Measurements from ENCODE around the gene FARP2.
"Not testable (repeated sequence)": the region's sequence is repeated elsewhere in the genome, so short reads cannot be mapped to it uniquely, and the experiment has no call there.

The FARP2 gene

DNA sequence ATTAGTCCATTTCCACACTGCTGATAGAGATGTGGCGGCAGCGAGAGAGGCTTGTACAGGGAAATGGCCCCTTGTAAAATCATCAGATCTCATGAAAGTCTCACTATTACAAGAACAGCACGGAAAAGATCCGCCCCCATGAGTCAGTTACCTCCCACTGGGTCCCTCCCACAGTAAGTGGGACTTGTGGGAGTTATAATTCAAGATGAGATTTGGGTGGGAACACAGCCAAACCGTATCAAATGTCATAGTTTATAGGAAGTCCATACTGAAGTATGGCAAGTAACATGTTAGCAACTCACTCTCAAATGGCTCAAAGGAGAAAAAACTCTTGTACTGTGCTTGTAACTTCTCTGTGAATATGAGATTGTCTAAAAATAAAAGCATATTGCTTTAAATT lies 56.1 kb downstream of the FARP2 start:
- no peak for DNase-seq (ENCODE audit: low read depth)

DNA sequence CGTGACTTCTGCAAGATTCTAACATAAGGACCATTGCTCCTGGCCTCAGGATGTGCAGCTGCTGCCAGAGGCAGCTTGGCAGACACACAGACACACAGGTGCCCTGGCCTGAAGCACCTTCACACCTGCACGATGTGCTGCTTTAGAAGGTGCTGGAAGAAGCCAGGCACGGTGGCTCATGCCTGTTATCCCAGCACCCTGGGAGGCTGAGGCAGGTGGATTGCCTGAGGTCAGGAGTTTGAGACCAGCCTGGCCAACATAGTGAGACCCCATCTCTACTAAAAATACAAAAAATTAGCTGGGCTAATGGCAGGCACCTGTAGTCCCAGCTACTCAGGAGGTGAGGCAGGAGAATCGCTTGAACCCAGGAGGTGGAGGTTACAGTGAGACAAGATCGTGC lies 57.4 kb downstream of the FARP2 start:
- DNase-seq (ENCODE audit: low read depth): not testable (repeated sequence)

DNA sequence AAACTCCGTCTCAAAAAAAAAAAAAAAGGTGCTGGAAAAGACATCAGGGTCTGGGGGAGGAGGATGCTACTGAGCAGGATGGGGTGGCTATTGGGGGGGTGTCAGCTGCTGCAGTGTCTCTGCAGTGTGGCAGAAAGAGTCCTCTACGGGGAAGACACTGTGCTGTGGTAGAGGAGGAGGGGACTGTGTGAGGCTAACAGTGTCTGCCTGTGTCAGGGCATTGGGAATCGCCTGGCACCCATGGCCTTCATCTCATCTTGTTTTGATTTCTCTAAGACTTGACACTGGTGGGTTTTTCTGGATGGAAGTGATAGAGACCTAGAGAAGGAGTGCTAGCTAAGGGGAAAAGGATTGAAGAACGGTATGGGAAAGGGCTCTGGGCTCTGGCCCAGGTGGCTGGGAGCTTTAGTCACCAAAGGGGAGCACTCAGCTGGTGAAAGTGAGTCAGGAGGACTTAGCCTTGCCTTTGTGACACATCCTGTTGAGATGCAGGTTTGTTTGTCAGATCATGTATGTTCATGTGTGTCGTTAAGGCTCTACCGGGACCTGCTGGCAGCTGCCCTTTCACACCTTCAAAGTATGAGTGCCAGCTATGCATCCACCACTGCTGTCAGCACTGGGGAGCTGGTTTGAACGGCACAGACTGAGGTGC lies 58.0 kb downstream of the FARP2 start:
- no peak for DNase-seq (ENCODE audit: low read depth)

DNA sequence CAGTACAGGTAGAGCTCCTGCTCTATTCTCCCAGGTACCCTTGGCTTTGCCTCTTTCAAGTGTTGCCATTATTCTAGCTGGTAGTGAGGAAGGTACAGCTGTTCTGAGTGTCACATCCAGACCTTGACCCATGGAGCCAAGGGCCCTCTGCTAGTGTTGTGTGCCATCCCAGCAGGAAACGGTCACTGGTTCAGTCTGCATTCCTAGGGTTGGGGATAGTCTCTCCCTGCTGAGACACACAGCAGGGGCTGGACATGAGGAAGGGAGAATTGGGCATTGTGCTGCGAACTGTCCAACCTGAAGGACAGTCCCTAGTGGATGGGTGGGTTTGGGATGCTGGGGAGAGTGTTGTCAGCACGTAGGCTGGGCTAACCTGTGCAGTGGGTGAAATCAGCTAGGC lies 59.1 kb downstream of the FARP2 start:
- no peak for DNase-seq (ENCODE audit: low read depth)

DNA sequence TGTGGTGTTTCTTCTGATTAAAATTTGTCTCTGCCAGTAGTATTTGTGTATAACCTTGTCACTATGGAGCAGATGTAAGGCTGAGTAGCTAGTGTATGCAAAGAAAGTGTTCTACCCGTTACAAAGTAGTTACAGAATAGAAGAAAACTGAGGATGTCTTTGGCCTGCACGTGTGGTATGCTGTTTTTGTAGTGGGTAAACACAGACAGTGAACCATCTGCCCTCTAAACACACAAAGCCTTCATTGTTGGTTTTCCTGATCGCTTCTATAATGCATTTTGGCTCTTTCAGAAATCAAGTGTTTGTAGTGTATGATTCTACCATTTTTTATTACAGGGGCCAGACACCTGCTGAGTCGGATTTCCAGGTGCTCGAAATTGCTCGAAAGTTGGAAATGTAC lies 61.5 kb downstream of the FARP2 start:
- no peak for DNase-seq (ENCODE audit: low read depth)

GRCh38 chr2:241421330-241421729 lies 65.2 kb downstream of the FARP2 start:
- DNase-seq (ENCODE audit: low read depth): no peak

DNA sequence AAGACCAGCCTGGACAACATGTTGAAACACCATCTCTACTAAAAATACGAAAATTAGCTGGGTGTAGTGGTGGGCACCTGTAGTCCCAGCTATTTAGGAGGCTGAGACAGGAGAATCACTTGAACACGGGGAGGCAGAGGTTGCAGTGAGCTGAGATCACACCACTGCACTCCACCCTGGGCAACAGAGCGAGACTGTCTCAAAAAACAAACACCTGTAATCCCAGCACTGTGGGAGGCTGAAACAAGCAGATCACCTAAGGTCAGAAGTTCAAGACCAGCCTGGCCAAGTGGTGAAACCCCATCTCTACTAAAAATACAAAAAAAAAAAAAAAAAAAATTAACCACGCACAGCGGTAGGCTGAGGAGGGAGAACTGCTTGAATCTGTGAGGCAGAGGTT lies 65.9 kb downstream of the FARP2 start:
- DNase-seq (ENCODE audit: low read depth): not testable (repeated sequence)

- DNase-seq (ENCODE audit: low read depth): no peak
These were observed 66.3 kb downstream of the FARP2 start for GRCh38 chr2:241422350-241422749.

GRCh38 chr2:241423489-241423888 lies 67.4 kb downstream of the FARP2 start:
- not testable (repeated sequence) for DNase-seq (ENCODE audit: low read depth)

GRCh38 chr2:241425368-241425767 lies 69.3 kb downstream of the FARP2 start:
- no peak for DNase-seq (ENCODE audit: low read depth)

GRCh38 chr2:241430178-241430577 lies 74.1 kb downstream of the FARP2 start:
- DNase-seq (ENCODE audit: low read depth): no peak

DNA sequence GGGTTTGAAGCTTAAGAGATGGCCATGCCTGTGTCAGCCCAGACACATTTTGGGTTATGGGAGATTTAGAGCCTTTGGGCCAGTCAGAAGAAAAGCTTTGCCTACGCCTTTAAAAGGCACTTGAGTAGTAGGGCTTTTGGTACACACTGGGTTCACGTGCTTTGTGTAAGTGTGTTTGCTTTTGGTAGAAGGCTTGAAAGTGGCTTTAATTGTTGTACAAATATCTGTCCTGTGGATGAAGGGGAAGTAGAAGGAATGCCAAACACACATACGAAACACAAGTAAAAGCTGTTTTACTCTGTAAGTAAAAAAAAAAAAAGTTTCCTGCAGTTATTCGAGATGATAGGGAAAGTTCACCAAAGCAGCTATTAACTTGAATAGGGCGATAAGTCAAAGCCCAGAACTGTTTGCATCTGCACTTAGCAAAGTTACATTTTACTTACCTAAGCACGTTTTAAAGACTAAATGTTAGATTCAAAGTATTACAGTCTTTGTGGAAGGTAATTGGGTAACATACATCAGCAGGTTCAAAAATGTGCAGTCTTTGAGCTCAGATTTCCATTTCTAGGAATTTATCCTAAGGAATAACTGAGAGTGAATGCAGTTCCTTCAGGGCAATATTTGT lies 76.9 kb downstream of the FARP2 start:
- DNase-seq (ENCODE audit: low read depth): no peak

GRCh38 chr2:241437179-241437578 lies 81.1 kb downstream of the FARP2 start:
- no peak for DNase-seq (ENCODE audit: low read depth)

- no peak for DNase-seq (ENCODE audit: low read depth)
These were observed 85.4 kb downstream of the FARP2 start for GRCh38 chr2:241441492-241441891.

DNA sequence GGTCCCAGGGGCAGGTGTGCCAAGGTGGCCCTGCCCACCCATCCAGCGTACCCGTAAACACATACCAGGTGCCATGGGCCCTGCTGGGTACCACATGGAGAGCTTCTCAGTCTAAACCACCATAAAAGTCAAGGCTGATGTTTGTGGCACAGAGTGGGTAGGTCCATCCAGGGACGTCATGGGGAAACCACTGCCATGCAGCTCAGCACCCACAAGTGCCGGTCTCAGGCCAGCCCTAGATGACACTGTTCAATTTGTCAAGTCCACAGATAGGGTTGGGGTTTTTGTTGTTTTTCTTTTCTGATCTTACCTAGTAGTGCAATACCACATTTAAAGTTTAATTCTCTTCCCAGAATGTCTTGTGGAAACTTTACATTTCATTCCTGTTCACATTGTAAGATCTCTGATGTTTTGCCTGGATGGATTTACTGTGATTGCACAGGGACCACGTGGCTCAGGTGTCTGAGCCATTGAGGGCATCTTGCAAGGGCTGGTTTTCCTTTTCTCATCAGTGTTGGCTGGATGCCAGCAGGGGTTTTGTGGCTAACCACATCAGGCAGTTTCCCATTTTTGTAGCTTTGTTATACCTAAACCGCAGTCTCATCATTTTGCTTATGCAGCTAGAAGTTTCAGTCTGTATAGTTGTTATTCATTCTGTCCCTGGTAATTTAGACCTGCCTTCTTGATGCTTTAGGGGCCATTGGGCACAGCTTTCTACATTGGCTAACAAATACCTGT lies 87.6 kb downstream of the FARP2 start:
- no peak for DNase-seq (ENCODE audit: low read depth)

- no peak for DNase-seq (ENCODE audit: low read depth)
These were observed 89.3 kb downstream of the FARP2 start for GRCh38 chr2:241445426-241445825.

DNA sequence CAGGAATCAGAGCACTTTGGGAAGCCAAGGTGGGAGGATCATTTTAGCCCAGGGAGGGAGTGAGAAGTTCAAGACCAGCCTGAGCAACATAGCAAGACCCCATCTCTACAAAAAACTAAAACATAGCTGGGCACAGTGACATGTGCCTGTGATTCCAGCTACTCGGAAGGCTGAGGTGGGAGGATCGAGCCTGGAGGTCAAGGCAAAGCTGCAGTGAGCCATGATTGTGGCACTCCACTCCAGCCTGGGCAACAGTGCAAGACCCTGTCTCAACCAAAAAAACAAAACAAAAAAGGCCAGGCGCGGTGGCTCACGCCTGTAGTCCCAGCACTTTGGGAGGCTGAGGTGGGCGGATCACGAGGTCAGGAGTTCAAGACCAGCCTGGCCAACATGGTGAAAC lies 94.0 kb downstream of the FARP2 start:
- DNase-seq (ENCODE audit: low read depth): not testable (repeated sequence)

DNA sequence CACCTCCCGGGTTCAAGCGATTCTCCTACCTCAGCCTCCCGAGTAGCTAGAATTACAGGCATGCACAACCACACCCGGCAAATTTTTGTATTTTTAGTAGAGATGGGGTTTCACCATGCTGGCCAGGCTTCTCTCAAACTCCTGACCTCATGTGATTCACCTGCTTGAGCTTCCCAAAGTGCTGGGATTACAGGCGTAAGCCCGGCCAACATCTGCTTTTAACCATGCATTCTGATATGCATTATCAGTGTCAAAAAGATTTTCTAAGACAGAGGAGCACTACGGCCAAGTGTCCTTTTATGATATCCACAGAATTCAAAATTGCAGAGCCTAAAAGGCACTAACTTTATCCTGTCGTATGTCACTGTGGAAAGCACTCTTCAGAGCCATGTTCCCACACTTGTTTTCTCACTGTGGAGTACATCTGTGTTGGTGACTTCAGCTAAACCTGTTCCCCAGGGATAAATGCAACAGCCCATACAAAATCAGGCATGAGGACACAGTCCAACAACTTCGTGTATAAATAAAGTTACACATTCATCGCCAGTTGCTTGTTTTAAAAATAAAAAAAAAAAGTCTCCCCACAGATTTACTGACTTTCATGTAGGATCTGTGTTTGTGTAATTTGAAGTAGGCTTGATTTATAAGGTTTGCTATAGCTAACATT lies 95.9 kb downstream of the FARP2 start:
- no peak for DNase-seq (ENCODE audit: low read depth)

DNA sequence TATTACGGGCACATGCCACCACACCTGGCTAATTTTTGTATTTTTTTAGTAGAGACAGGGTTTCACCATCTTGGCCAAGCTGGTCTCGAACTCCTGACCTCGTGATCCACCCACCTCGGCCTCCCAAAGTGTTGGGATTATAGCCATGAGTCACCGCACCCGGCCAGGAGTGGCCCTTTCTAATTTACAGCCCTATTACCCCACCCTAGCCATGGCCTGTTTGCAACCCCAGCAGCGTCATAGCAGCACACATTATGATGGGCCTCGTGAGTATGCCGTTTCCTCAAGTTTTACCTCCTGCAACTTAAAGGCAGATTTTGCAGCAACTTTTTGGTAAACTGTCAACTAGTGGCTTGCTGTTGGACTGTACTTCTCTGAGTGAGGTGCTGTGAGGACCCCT lies 97.8 kb downstream of the FARP2 start:
- not testable (repeated sequence) for DNase-seq (ENCODE audit: low read depth)

DNA sequence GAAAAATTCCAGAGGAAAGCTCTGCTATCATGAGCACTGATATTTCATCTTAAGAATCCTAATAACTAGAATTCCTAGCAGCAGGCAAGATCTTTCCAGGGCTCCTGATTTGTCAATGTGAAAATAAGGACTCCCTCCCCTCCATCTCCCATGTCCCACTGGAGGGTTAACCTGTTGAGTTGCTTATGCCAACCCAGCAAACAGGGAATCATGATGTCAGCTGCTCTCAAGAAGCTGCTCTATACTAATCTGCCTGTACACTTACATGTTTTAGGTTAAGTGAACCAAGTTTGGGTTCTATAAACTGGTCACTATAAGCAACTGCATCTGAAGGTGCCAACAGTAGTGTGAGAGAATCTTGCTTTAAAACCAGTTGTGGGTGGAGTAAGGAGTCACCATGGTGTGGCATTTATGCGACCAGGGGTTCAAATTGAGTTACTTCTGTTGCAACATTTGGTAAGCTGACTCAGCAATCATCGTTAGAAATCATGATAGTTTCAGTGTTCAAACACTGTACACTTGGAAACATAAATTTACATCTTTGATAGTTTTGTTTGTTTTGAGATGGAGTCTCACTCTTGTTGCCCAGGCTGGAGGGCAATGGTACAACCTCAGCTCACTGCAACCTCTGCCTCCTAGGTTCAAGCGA lies 98.9 kb downstream of the FARP2 start:
- no peak for DNase-seq (ENCODE audit: low read depth)

GRCh38 chr2:241456546-241456945 lies 100.5 kb downstream of the FARP2 start:
- no peak for DNase-seq (ENCODE audit: low read depth)

GRCh38 chr2:241458687-241459086 lies 102.6 kb downstream of the FARP2 start:
- no peak for DNase-seq (ENCODE audit: low read depth)

All from HS-27A (cell line).